Neuron (in vitro differentiated cells): Measurements from ENCODE around the gene RNF141.

Source experiments
- H2AFZ ChIP-seq: one replicate; pipeline ENCODE4 v1.6.1; 2013; ENCODE audit warnings: low read depth, mild to moderate bottlenecking, inconsistent platforms, low read length, moderate library complexity
- H3K27me3 ChIP-seq: one replicate; pipeline ENCODE4 v1.6.1; 2013; ENCODE audit warnings: low read length; ENCODE audit not compliant: insufficient read depth
- H3K36me3 ChIP-seq: one replicate; pipeline ENCODE4 v1.6.1; 2013; ENCODE audit warnings: low read length; ENCODE audit not compliant: insufficient read depth
- H3K4me1 ChIP-seq: one replicate; pipeline ENCODE4 v1.6.1; 2013; ENCODE audit warnings: low read length; ENCODE audit not compliant: insufficient read depth
- H3K4me3 ChIP-seq: 2 replicates; pipeline ENCODE4 v1.5.1; 2013; ENCODE audit warnings: mild to moderate bottlenecking, low read length, moderate library complexity
- H3K9me3 ChIP-seq: one replicate; pipeline ENCODE4 v1.6.1; 2013; ENCODE audit warnings: low read length

The RNF141 gene

DNA sequence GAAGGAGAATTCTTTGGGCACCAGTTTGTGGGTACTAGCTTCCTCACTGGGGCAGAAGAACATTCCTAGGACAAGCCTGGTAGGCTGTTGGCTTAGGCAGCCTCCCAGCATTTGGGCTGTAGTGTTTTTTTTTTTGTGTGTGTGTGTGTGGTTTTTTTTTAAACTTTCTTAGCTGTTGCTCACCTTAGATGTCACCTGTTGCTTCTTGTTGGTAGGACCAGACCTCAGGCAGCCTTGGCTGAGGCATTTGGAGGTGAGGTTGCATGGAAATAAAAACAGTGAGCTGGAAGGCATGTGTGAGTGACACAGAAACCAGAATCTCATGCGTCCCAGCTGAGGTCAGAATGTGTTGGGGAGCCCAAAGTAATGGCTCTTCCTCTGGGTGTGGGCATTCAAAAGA lies 64.6 kb downstream of the RNF141 start:
- no peaks in the 10 kb centered on the region for H3K4me1 ChIP-seq
- no peaks in the 10 kb centered on the region for H3K27me3 ChIP-seq
- no peaks in the 10 kb centered on the region for H3K9me3 ChIP-seq
- H3K4me3 ChIP-seq, result no peak overlapping the region
- H2AFZ ChIP-seq, result no peak overlapping the region
- no peaks in the 10 kb centered on the region for H3K36me3 ChIP-seq

DNA sequence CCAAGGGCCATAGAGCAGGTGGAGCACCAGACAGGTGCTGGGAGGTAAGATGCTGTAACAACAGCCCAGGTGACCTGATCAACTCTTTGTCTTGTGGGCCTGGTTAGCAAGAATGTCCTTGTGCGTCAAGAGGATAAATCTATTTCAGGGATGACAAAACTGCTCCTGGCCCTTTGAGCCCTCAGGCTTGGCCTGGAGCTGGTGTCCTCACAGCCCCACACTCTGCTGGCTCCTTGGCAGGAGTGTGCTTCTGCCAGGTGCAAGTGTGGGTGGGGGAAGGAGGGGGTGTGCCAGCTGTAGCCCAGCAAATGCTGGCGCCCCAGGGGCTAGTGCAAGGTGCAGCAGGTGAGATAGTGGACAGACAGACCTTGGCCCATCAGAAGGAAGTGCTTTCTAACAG lies 66.4 kb downstream of the RNF141 start:
- Histone ChIP-seq H3K4me3 (no peak overlapping the region), H2AFZ (no peak overlapping the region), H3K9me3 (no peaks in the 10 kb centered on the region), H3K4me1 (no peaks in the 10 kb centered on the region), H3K36me3 (no peaks in the 10 kb centered on the region), H3K27me3 (no peaks in the 10 kb centered on the region)

DNA sequence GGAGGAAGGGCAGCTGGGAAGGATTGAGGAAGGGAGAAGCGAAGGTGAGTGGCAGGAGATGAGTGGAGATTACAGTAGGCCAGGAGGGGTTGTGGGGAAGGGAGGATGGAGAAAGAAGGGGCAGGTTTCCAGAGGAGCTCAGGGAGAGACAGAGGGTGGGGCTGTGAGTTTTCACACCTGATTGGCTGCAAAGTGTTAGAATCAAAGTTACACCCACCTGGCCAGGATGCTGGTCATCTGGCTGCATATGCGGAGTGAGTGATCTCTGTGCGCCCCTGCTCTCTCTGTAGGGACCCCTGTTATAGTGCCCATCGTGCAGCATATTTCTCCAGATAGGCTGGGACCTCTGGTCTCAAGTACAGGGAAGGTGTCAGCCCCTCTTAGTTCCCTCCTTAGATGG lies 67.6 kb downstream of the RNF141 start:
- no peaks in the 10 kb centered on the region for H3K36me3 ChIP-seq
- no peak overlapping the region for H2AFZ ChIP-seq
- H3K4me1 ChIP-seq, result no peaks in the 10 kb centered on the region
- no peaks in the 10 kb centered on the region for H3K9me3 ChIP-seq
- no peaks in the 10 kb centered on the region for H3K27me3 ChIP-seq
- H3K4me3 ChIP-seq, result no peak overlapping the region

DNA sequence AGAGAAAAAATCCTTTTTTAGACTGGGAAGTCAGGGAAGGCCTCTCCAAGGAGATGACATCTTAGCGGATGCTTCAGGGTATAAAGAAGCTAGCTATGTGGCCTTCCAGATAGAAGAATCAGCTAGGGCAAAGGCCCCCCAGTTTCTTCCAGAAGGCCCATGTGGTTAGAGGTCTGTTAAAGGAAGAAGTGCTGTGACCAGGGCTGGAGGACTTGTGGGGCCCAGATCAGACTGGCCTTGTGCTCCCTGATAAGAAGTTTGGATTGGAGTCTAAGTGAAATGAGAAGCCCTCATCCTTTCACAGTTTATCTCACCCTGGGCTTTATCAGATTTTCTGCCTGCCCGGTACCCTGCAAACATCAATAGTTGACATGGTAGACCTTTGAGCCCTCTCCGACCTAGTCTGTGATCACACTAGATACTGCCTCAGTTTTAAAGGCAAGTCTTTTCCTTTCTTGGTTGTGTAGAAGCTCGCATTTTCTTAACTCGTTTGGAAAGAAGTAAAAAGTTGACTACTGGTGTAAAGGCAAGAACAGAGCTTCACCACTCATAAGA lies 78.2 kb downstream of the RNF141 start:
- Histone ChIP-seq H3K9me3 (no peaks in the 10 kb centered on the region), H2AFZ (no peak overlapping the region), H3K27me3 (no peaks in the 10 kb centered on the region), H3K4me3 (no peak overlapping the region), H3K36me3 (no peaks in the 10 kb centered on the region), H3K4me1 (peaks cover 5% of the 10 kb centered on the region)
